ENCODE measurements around the gene LAPTM5. TPM values are rescaled to one million over a fixed set of nuclear protein-coding genes. Genes with fewer than 3 reads are reported as not detected.
A peak's percentile ranks its signal among the peaks of the same experiment; 100 is the strongest.

Gene LAPTM5
- total RNA-seq, 4 donors from 2014 or later, result 8.9 to 75.4 (median 40.4) TPM

- peaks cover 0 to 21% (median 0%) of the 10 kb centered on the region in 3 donors for H3K4me1 ChIP-seq
These were observed 11.8 kb downstream of the LAPTM5 start for GRCh38 chr1:30745834-30746208.

GRCh38 chr1:30745156-30745833 is 12.3 kb downstream of the LAPTM5 start:
- Histone ChIP-seq H3K4me3 (no peak overlapping the region), H3K9me3 (no peaks in the 10 kb centered on the region), H3K4me1 (peaks cover 0 to 21% (median 0%) of the 10 kb centered on the region in 3 donors), H3K27me3 (no peaks in the 10 kb centered on the region), H3K36me3 (no peaks in the 10 kb centered on the region), H3K27ac (peak overlapping the region in 1 of 4 donors; percentile 15)
- 87 to 90% methylated on average over 2 to 4 of the region's 14 CpGs for WGBS, 2 donors (ENCODE audit: low coverage in 1 of 2)
- no peak for TF ChIP-seq CTCF (IDR thresholded peaks at IDR 0.05)
- TF ChIP-seq EP300 (IDR thresholded peaks at IDR 0.05), result no peak
- no peak for TF ChIP-seq POLR2A (IDR thresholded peaks at IDR 0.05)
- TF ChIP-seq POLR2AphosphoS5 (IDR thresholded peaks at IDR 0.05), result no peak
- no peak for ATAC-seq

More at GRCh38 chr1:30745834-30746208, 11.8 kb downstream of the LAPTM5 start:
- no peaks in the 10 kb centered on the region for H3K27me3 ChIP-seq
- 60 to 82% methylated on average over 1 to 2 of the region's 4 CpGs for WGBS, 2 donors (ENCODE audit: low coverage in 1 of 2)
- TF ChIP-seq EP300 (IDR thresholded peaks at IDR 0.05) (no peak), CTCF (IDR thresholded peaks at IDR 0.05) (no peak), POLR2A (IDR thresholded peaks at IDR 0.05) (no peak), POLR2AphosphoS5 (IDR thresholded peaks at IDR 0.05) (no peak)
- no peaks in the 10 kb centered on the region for H3K9me3 ChIP-seq
- no peak for ATAC-seq
- H3K4me3 ChIP-seq, result no peak overlapping the region
- no peaks in the 10 kb centered on the region for H3K36me3 ChIP-seq
- peak overlapping the region in 1 of 4 donors; percentile 15 for H3K27ac ChIP-seq

GRCh38 chr1:30744060-30744756 is 13.4 kb downstream of the LAPTM5 start:
- TF ChIP-seq EP300 (IDR thresholded peaks at IDR 0.05), result no peak
- TF ChIP-seq POLR2A (IDR thresholded peaks at IDR 0.05), result no peak
- TF ChIP-seq CTCF (IDR thresholded peaks at IDR 0.05), result no peak
- TF ChIP-seq POLR2AphosphoS5 (IDR thresholded peaks at IDR 0.05), result no peak
- peaks cover 0 to 16% (median 0%) of the 10 kb centered on the region in 3 donors for H3K4me1 ChIP-seq
- no peak overlapping the region for H3K4me3 ChIP-seq
- no peaks in the 10 kb centered on the region for H3K27me3 ChIP-seq
- no peaks in the 10 kb centered on the region for H3K9me3 ChIP-seq
- H3K27ac ChIP-seq, result peak overlapping the region in 1 of 4 donors; percentile 24
- no peak for ATAC-seq
- WGBS, 2 donors (ENCODE audit: low coverage in 1 of 2), result 92 to 94% methylated on average over 2 to 3 of the region's 7 CpGs
- no peaks in the 10 kb centered on the region for H3K36me3 ChIP-seq

GRCh38 chr1:30743584-30744059 is 14.0 kb downstream of the LAPTM5 start:
- H3K4me3 ChIP-seq, result no peak overlapping the region
- ATAC-seq, result peak; percentile 16
- 63 to 70% methylated on average over 2 to 4 of the region's 4 CpGs for WGBS, 2 donors (ENCODE audit: low coverage in 1 of 2)
- no peaks in the 10 kb centered on the region for H3K9me3 ChIP-seq
- no peaks in the 10 kb centered on the region for H3K27me3 ChIP-seq
- peak overlapping the region in 1 of 4 donors; percentile 24 for H3K27ac ChIP-seq
- TF ChIP-seq POLR2A (IDR thresholded peaks at IDR 0.05) (no peak), CTCF (IDR thresholded peaks at IDR 0.05) (no peak), POLR2AphosphoS5 (IDR thresholded peaks at IDR 0.05) (no peak), EP300 (IDR thresholded peaks at IDR 0.05) (no peak)
- H3K36me3 ChIP-seq, result no peaks in the 10 kb centered on the region
- peaks cover 0 to 10% (median 0%) of the 10 kb centered on the region in 3 donors for H3K4me1 ChIP-seq

All from gastroesophageal sphincter (tissue), 4 donors.